SK-N-MC (cell line): ENCODE results near the gene PELI2.

ENCODE experiments used
- DNase-seq: peaks from one replicate; pipeline ENCODE4 v3.0.0-alpha.2; 2011; ENCODE audit warnings: low read depth, low spot score
- H3K27ac ChIP-seq: fragments of 200-600 bp; sonication (generic); 2 replicates; pipeline ENCODE4 v1.5.1; 2016; ENCODE audit warnings: mixed run types
- H3K36me3 ChIP-seq: fragments of 200-600 bp; sonication (generic); 2 replicates; pipeline ENCODE4 v1.6.1; 2017; ENCODE audit warnings: antibody characterized with exemption, low read length, mixed read lengths; ENCODE audit not compliant: insufficient read depth
- H3K4me3 ChIP-seq: fragments of 200-600 bp; sonication (generic); 2 replicates; pipeline ENCODE4 v1.5.1; 2016
- H3K9ac ChIP-seq: fragments of 200-600 bp; sonication (generic); 2 replicates; pipeline ENCODE4 v1.8.0; 2017; ENCODE audit warnings: mixed run types, mixed read lengths; ENCODE audit not compliant: insufficient read length
- H3K9me3 ChIP-seq: fragments of 200-600 bp; sonication (generic); 2 replicates; pipeline ENCODE4 v1.6.1; 2017; ENCODE audit warnings: low read depth, mild to moderate bottlenecking, antibody characterized with exemption, low read length, moderate library complexity, mixed read lengths
- EZH2 ChIP-seq: fragments of 200-600 bp; sonication (generic); IDR thresholded peaks from one replicate; pipeline ENCODE4 v1.6.1; 2017; ENCODE audit warnings: antibody characterized with exemption
- FOXP2 ChIP-seq: optimal IDR thresholded peaks from 2 replicates; pipeline ENCODE3; 2011; ENCODE audit warnings: mild to moderate bottlenecking, moderate library complexity; ENCODE audit not compliant: insufficient read depth; ENCODE audit errors: extremely low read length, control extremely low read depth
- POLR2AphosphoS5 ChIP-seq: IDR thresholded peaks from 2 replicates; pipeline ENCODE4 v1.6.1; 2012; ENCODE audit warnings: mild to moderate bottlenecking, low read depth, low read length, borderline replicate concordance

PELI2 gene

GRCh38 chr14:56224691-56225681, 106.8 kb downstream of the PELI2 start:
- no peak overlapping the region for H3K9ac ChIP-seq
- TF ChIP-seq FOXP2 = peak; percentile 50
- peak; percentile 41; the same call in 1 of the 2 replicates for TF ChIP-seq POLR2AphosphoS5
- TF ChIP-seq EZH2 = no peak
- peak overlapping the region; percentile 64; the same call in 1 of the 2 replicates for H3K27ac ChIP-seq
- H3K4me3 ChIP-seq = peak overlapping the region; percentile 57
- no peaks in the 10 kb centered on the region for H3K36me3 ChIP-seq
- no peaks in the 10 kb centered on the region for H3K9me3 ChIP-seq
- peak; percentile 70 for DNase-seq

GRCh38 chr14:56235388-56235787, 117.2 kb downstream of the PELI2 start:
- no peak overlapping the region for H3K9ac ChIP-seq
- DNase-seq = no peak

GRCh38 chr14:56237398-56237797, 119.2 kb downstream of the PELI2 start:
- no peak for TF ChIP-seq FOXP2
- TF ChIP-seq EZH2 = no peak
- no peak for TF ChIP-seq POLR2AphosphoS5
- no peaks in the 10 kb centered on the region for H3K9me3 ChIP-seq

More at GRCh38 chr14:56235388-56235787, 117.2 kb downstream of the PELI2 start:
- H3K36me3 ChIP-seq = no peaks in the 10 kb centered on the region
- H3K27ac ChIP-seq = no peak overlapping the region
- no peak overlapping the region for H3K4me3 ChIP-seq
- no peak for TF ChIP-seq EZH2
- TF ChIP-seq POLR2AphosphoS5 = no peak
- no peak for TF ChIP-seq FOXP2
- no peaks in the 10 kb centered on the region for H3K9me3 ChIP-seq

GRCh38 chr14:56241461-56241860, 123.2 kb downstream of the PELI2 start:
- no peaks in the 10 kb centered on the region for H3K36me3 ChIP-seq
- no peak for DNase-seq
- H3K9me3 ChIP-seq = no peaks in the 10 kb centered on the region
- H3K9ac ChIP-seq = no peak overlapping the region
- no peak overlapping the region for H3K4me3 ChIP-seq
- H3K27ac ChIP-seq = no peak overlapping the region
- TF ChIP-seq POLR2AphosphoS5 (no peak), FOXP2 (no peak), EZH2 (no peak)

More at GRCh38 chr14:56237398-56237797, 119.2 kb downstream of the PELI2 start:
- Histone ChIP-seq H3K36me3 (no peaks in the 10 kb centered on the region), H3K27ac (no peak overlapping the region), H3K4me3 (no peak overlapping the region), H3K9ac (no peak overlapping the region)
- DNase-seq = no peak

GRCh38 chr14:56243110-56243509, 124.9 kb downstream of the PELI2 start:
- DNase-seq = no peak
- no peaks in the 10 kb centered on the region for H3K36me3 ChIP-seq
- H3K9me3 ChIP-seq = no peaks in the 10 kb centered on the region
- no peak overlapping the region for H3K9ac ChIP-seq
- H3K4me3 ChIP-seq = no peak overlapping the region
- H3K27ac ChIP-seq = peak overlapping the region; percentile 75; the same call in 1 of the 2 replicates
- TF ChIP-seq FOXP2 (peak; percentile 35), EZH2 (no peak), POLR2AphosphoS5 (no peak)

GRCh38 chr14:56244138-56244789, 126.1 kb downstream of the PELI2 start:
- no peak overlapping the region for H3K9ac ChIP-seq
- no peak for TF ChIP-seq FOXP2
- TF ChIP-seq EZH2 = no peak
- TF ChIP-seq POLR2AphosphoS5 = no peak
- peak overlapping the region; percentile 20; the same call in 1 of the 2 replicates for H3K4me3 ChIP-seq
- H3K36me3 ChIP-seq = no peaks in the 10 kb centered on the region
- H3K9me3 ChIP-seq = no peaks in the 10 kb centered on the region
- peak; percentile 44 for DNase-seq
- peak overlapping the region; percentile 75 for H3K27ac ChIP-seq

- TF ChIP-seq POLR2AphosphoS5 (no peak), FOXP2 (no peak), EZH2 (no peak)
- no peak for DNase-seq
- H3K36me3 ChIP-seq = peaks cover 4% of the 10 kb centered on the region; the same call in 1 of the 2 replicates
- no peaks in the 10 kb centered on the region for H3K9me3 ChIP-seq
- no peak overlapping the region for H3K27ac ChIP-seq
- no peak overlapping the region for H3K4me3 ChIP-seq
- no peak overlapping the region for H3K9ac ChIP-seq
Measured at GRCh38 chr14:56247495-56248200, 129.4 kb downstream of the PELI2 start.

- Histone ChIP-seq H3K9ac (no peak overlapping the region), H3K27ac (no peak overlapping the region), H3K4me3 (no peak overlapping the region), H3K9me3 (no peaks in the 10 kb centered on the region), H3K36me3 (peaks cover 4% of the 10 kb centered on the region; the same call in 1 of the 2 replicates)
- DNase-seq = no peak
- TF ChIP-seq FOXP2 (no peak), POLR2AphosphoS5 (no peak), EZH2 (no peak)
Measured at GRCh38 chr14:56248442-56248841, 130.2 kb downstream of the PELI2 start.

- DNase-seq = no peak
- no peak overlapping the region for H3K9ac ChIP-seq
- no peak for TF ChIP-seq FOXP2
- TF ChIP-seq EZH2 = no peak
- TF ChIP-seq POLR2AphosphoS5 = no peak
- no peak overlapping the region for H3K27ac ChIP-seq
- H3K4me3 ChIP-seq = no peak overlapping the region
- peaks cover 4% of the 10 kb centered on the region; the same call in 1 of the 2 replicates for H3K36me3 ChIP-seq
- H3K9me3 ChIP-seq = no peaks in the 10 kb centered on the region; the same call in 1 of the 2 replicates
Measured at GRCh38 chr14:56261046-56261445, 142.8 kb downstream of the PELI2 start.
